Left lung (tissue), 10 donors: ENCODE measurements around the gene ANXA10. TPM values are rescaled to one million over a fixed set of nuclear protein-coding genes. Genes with fewer than 3 reads are reported as not detected.
"Not testable (repeated sequence)": the region's sequence is repeated elsewhere in the genome, so short reads cannot be mapped to it uniquely, and the experiment has no call there.

Source experiments
- ATAC-seq: fragments of 200-7000 bp; cut with Tn5 transposase; one replicate; pipeline ENCODE4 v1.9.1; 2020; ENCODE audit warnings: moderate library complexity
- DNase-seq, 4 donors: peaks; one replicate each; pipeline ENCODE4 v3.0.0-alpha.2; 2013 to 2020
- H3K27ac ChIP-seq, 2 donors: fragments of 200-600 bp; sonication (generic) in 1 of 2; one replicate each; pipeline versions ENCODE4 v1.5.0 to v1.8.0; 2020 to 2021
- H3K27me3 ChIP-seq, 2 donors: fragments of 200-600 bp; sonication (generic) in 1 of 2; one replicate each; pipeline versions ENCODE4 v1.5.0 to v1.8.0; 2020 to 2021
- H3K36me3 ChIP-seq, 2 donors: fragments of 200-600 bp; sonication (generic) in 1 of 2; one replicate each; pipeline versions ENCODE4 v1.5.0 to v1.8.0; 2020 to 2021
- H3K4me1 ChIP-seq, 2 donors: fragments of 200-600 bp; one replicate each; pipeline ENCODE4 v1.8.0; 2021
- H3K4me3 ChIP-seq, 2 donors: fragments of 200-600 bp; sonication (generic) in 1 of 2; one replicate each; pipeline versions ENCODE4 v1.5.0 to v1.8.0; 2020 to 2021; ENCODE audit warnings: mild to moderate bottlenecking in 1 of 2
- H3K9me3 ChIP-seq, 2 donors: fragments of 200-600 bp; sonication (generic) in 1 of 2; one replicate each; pipeline versions ENCODE4 v1.5.0 to v1.8.0; 2020 to 2021
- CTCF ChIP-seq, 2 donors: fragments of 200-600 bp; sonication (generic) in 1 of 2; IDR thresholded peaks; one replicate each; pipeline versions ENCODE4 v1.5.0 to v1.8.0; 2021; ENCODE audit warnings: antibody characterized with exemption in 2 of 2
- intact Hi-C, 2 donors: fragments of 100-400 bp; cut with DNase I; formaldehyde crosslinking; loops; one replicate each; pipeline versions ENCODE4 v1.11.2 to v1.14.2; 2022
- polyA plus RNA-seq, 6 donors: library from polyadenylated mRNA; unstranded; fragments of 120-200 nt; gene quantifications; one replicate each; pipeline ENCODE4 v1.2.1, GENCODE V29; 2013; ENCODE audit not compliant: insufficient read length in 6 of 6
- total RNA-seq, 2 donors: library from RNA; stranded (reverse); fragmentation: NEBNext Ultra II Directional; extraction: Animal tissue kit (Norgen Biotek cat#: 25700); gene quantifications; one replicate each; pipeline ENCODE4 v1.2.1, GENCODE V29; 2021
- donor health status: DM: no; HTN: yes; CAD: no.
- donor health status: DM: no; HTN: no; CAD: no.

Gene ANXA10
- total and polyA plus RNA-seq, 8 donors, result 0.25 to 0.63 (median 0.47) TPM; not detected in 5

DNA sequence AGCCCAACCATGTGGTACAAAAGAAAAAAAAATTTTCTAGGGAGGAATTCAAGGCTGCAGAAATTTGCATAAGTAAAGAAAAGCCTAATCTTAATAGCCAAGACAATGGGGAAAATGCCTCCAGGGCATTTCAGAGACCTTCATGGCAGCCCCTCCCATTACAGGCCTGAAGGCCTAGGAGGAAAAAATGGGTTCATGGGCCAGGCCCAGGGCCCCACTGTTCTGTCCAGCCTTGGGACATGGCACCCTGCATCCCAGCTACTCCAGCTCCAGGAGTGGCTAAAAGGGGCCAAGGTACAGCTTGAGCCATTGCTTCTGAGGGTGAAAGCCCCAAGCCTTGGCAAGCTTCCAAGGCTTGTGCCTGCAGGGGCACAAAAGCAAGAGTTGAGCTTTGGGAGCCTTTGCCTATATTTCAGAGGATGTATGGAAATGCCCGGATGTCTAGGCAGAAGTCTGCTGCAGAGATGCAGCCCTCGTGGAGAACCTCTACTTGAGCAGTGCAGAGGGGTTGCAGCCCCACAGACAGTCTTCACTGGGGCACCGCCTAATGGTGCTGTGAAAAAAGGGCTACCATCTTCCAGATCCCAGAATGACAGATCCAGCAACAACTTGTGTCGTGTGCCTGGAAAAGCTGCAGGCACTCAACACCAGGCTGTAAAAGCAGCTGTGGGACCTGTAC is 111.0 kb downstream of the ANXA10 start:
- Histone ChIP-seq H3K36me3 (peaks cover 0 to 3% of the 10 kb centered on the region in 2 donors), H3K4me1 (no peaks in the 10 kb centered on the region), H3K9me3 (peaks cover 0 to 33% of the 10 kb centered on the region in 2 donors), H3K4me3 (no peak overlapping the region), H3K27ac (no peak overlapping the region), H3K27me3 (no peaks in the 10 kb centered on the region)
- ATAC-seq (no peak), DNase-seq (no peak)
- no peak for TF ChIP-seq CTCF (IDR thresholded peaks at IDR 0.05)
- intact Hi-C loops, result no loop called here

DNA sequence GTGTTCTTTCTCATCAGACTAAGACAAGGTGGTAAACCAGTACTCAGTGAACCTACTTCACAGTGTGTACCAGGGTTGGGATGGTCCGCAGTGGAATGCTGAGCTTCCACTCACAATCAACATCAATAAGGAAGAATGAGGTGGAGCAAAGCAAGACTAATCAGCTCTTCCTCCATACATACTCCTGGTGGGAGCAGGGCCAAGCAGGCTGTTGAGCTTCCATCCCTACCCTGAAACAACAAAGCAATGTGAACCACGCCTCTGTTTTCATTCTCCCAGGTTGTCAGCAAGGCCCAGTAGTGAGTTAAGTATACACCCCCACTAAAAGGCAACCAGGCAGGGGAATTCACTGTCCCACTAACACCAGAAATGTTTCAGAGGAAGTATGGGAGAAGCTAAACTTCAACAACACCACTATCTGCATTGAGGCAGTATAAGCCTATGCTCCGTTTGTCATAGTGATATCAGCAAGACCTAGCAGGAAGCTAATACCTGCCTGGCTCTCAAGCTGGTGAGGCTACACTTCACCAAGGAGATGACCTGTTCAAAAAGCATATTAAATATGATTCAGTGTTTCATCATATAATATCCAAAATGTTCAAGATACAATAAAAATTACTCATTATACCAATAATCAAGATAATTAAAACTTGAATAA is 116.7 kb downstream of the ANXA10 start:
- Histone ChIP-seq H3K4me1 (no peaks in the 10 kb centered on the region), H3K36me3 (no peaks in the 10 kb centered on the region), H3K27me3 (no peaks in the 10 kb centered on the region), H3K27ac (no peak overlapping the region), H3K4me3 (no peak overlapping the region), H3K9me3 (peaks cover 0 to 17% of the 10 kb centered on the region in 2 donors)
- ATAC-seq (no peak), DNase-seq (no peak)
- intact Hi-C loops, result no loop called here
- TF ChIP-seq CTCF (IDR thresholded peaks at IDR 0.05), result no peak

- DNase-seq (no peak), ATAC-seq (no peak)
Measured at GRCh38 chr4:168212656-168213055, 120.3 kb downstream of the ANXA10 start.

DNA sequence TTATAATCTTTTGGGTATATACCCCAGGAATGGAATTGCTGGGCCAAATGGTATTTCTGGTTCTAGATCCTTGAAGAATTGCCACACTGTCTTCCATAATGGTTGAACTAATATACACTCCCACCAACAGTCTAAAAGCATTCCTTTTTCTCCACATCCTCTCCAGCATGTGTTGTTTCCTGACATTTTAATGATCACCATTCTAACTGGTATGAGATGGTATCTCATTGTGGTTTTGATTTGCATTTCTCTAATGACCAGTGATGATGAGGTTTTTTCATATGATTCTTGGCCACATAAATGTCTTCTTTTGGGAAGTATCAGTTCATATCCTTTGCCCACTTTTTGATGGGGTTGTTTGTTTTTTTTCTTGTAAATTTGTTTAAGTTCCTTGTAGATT is 121.2 kb downstream of the ANXA10 start:
- H3K36me3 ChIP-seq, result peaks cover 0 to 27% of the 10 kb centered on the region in 2 donors
- H3K27me3 ChIP-seq, H3K27ac ChIP-seq, H3K4me1 ChIP-seq, H3K4me3 ChIP-seq, DNase-seq, H3K9me3 ChIP-seq, intact Hi-C loops, ATAC-seq: not testable (repeated sequence)

More at GRCh38 chr4:168212656-168213055, 120.3 kb downstream of the ANXA10 start:
- peaks cover 0 to 21% of the 10 kb centered on the region in 2 donors for H3K36me3 ChIP-seq
- intact Hi-C loops, result no loop called here
- no peak overlapping the region for H3K4me3 ChIP-seq
- no peaks in the 10 kb centered on the region for H3K4me1 ChIP-seq
- no peak overlapping the region for H3K27ac ChIP-seq
- H3K9me3 ChIP-seq, result peaks cover 0 to 3% of the 10 kb centered on the region in 2 donors
- TF ChIP-seq CTCF (IDR thresholded peaks at IDR 0.05), result no peak
- no peaks in the 10 kb centered on the region for H3K27me3 ChIP-seq

DNA sequence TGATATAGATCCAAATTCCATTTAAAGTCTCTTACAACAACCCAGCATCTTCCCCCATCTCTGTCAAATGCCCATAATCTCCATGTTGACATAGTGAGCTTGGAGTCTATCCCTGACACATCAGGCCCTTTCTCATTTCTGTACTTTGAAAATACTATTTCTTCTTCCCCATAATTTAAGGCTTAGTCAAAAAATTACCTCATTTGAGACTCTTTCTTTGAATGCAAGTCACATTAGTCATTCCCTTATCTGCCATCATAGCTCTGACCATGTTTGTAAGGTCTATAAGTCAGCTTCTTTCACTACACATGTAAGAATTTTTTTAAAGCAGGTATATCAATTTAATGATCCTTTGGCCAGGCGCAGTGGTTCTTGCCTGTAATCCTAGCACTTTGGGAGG is 126.3 kb downstream of the ANXA10 start:
- peaks cover 0 to 3% of the 10 kb centered on the region in 2 donors for H3K9me3 ChIP-seq
- H3K27me3 ChIP-seq, result no peaks in the 10 kb centered on the region
- no peak overlapping the region for H3K4me3 ChIP-seq
- no peak for TF ChIP-seq CTCF (IDR thresholded peaks at IDR 0.05)
- peaks cover 0 to 45% of the 10 kb centered on the region in 2 donors for H3K36me3 ChIP-seq
- ATAC-seq (no peak), DNase-seq (no peak)
- no peak overlapping the region for H3K27ac ChIP-seq
- no peaks in the 10 kb centered on the region for H3K4me1 ChIP-seq
- intact Hi-C loops, result no loop called here
